Daoy (cell line): ENCODE results near the gene OR2W1. TPM values are rescaled to one million over a fixed set of nuclear protein-coding genes. Genes with fewer than 3 reads are reported as not detected.

Experiments used
- DNase-seq: peaks from one replicate; pipeline ENCODE4 v3.0.0-alpha.2; 2015; ENCODE audit warnings: low read depth
- total RNA-seq: library from RNA; depleted of rRNA; stranded (reverse); fragments of >200 nt; shearing (Covaris generic); gene quantifications from 2 replicates; pipeline ENCODE4 v1.2.3, GENCODE V29; 2014; rRNA removed

The OR2W1 gene
- not detected in 2 replicates for total RNA-seq

GRCh38 chr6:29045075-29045474 is at the start of gene OR2W1:
OR2W1 (minus strand) TSS chr6:29045175; CDS start chr6:29045175, 0 bp downstream.
- DNase-seq, result no peak

GRCh38 chr6:29092957-29093356 is 48.0 kb upstream of the OR2W1 start:
- DNase-seq, result no peak

GRCh38 chr6:29087213-29087612 is 42.2 kb upstream of the OR2W1 start, which contains the start of gene OR2B3:
OR2B3 (minus strand) TSS chr6:29087313; CDS start chr6:29087248, 65 bp downstream.
- DNase-seq, result no peak

GRCh38 chr6:29082457-29082856 is 37.5 kb upstream of the OR2W1 start:
- no peak for DNase-seq

GRCh38 chr6:29081312-29081711 is 36.3 kb upstream of the OR2W1 start:
- no peak for DNase-seq

- DNase-seq, result no peak
Observed at GRCh38 chr6:29079203-29079602, 34.2 kb upstream of the OR2W1 start.

- peak; percentile 65 for DNase-seq
Observed at GRCh38 chr6:29071831-29072723, 27.1 kb upstream of the OR2W1 start.

GRCh38 chr6:29051680-29052079 is 6.7 kb upstream of the OR2W1 start:
- DNase-seq, result no peak

GRCh38 chr6:29035951-29036350 is 9.0 kb downstream of the OR2W1 start:
- DNase-seq, result no peak

GRCh38 chr6:29028821-29029220 is 16.2 kb downstream of the OR2W1 start:
- DNase-seq, result peak; percentile 14

GRCh38 chr6:29025927-29026585 is 18.9 kb downstream of the OR2W1 start:
- DNase-seq, result no peak

- no peak for DNase-seq
Observed at GRCh38 chr6:29021434-29021833, 23.5 kb downstream of the OR2W1 start.

GRCh38 chr6:29019629-29020028 is 25.3 kb downstream of the OR2W1 start:
- no peak for DNase-seq

- no peak for DNase-seq
Observed at GRCh38 chr6:29017428-29017802, 27.6 kb downstream of the OR2W1 start.

GRCh38 chr6:29016559-29017427 is 28.2 kb downstream of the OR2W1 start:
- peak; percentile 86 for DNase-seq

- no peak for DNase-seq
Observed at GRCh38 chr6:29014729-29015608, 30.0 kb downstream of the OR2W1 start.

GRCh38 chr6:29011276-29011734 is 33.7 kb downstream of the OR2W1 start:
- peak; percentile 75 for DNase-seq

- DNase-seq, result no peak
Observed at GRCh38 chr6:29009358-29009757, 35.6 kb downstream of the OR2W1 start.

- no peak for DNase-seq
Observed at GRCh38 chr6:29008089-29008488, 36.9 kb downstream of the OR2W1 start.

- peak; percentile 82 for DNase-seq
Observed at GRCh38 chr6:29005183-29005885, 39.6 kb downstream of the OR2W1 start, which contains the start of gene ZNF311. ZNF311 (minus strand) TSS chr6:29005315; CDS start chr6:29003954, 1,361 bp downstream.
